ENCODE results near the gene BRIX1. TPM values are rescaled to one million over a fixed set of nuclear protein-coding genes. Genes with fewer than 3 reads are reported as not detected.

Gene BRIX1
- total RNA-seq, 2 experiments from 2014 or later, result 65.3 to 75.6 TPM

GRCh38 chr5:34870382-34870781 is 45.1 kb upstream of the BRIX1 start:
- Histone ChIP-seq H3K9me2 (ENCODE audit: insufficient read depth, low read length) (no peaks in the 10 kb centered on the region), H2AFZ (ENCODE audit: low read length) (no peak overlapping the region), H3K4me1 (ENCODE audit: insufficient read depth, low read length, poor library complexity, severe bottlenecking) (no peaks in the 10 kb centered on the region), H3K9me3 (ENCODE audit: low read length) (no peaks in the 10 kb centered on the region), H3K36me3 (ENCODE audit: insufficient read depth, low read length) (no peaks in the 10 kb centered on the region), H3K4me3 (ENCODE audit: low read depth, low read length, poor library complexity, severe bottlenecking) (no peak overlapping the region), H3K79me2 (ENCODE audit: insufficient read depth, low read depth, low read length) (no peaks in the 10 kb centered on the region), H3K27ac (ENCODE audit: low read depth, low read length, poor library complexity, severe bottlenecking) (no peak overlapping the region), H3K4me2 (ENCODE audit: low read length) (no peak overlapping the region), H4K20me1 (ENCODE audit: insufficient read depth, low read length) (no peaks in the 10 kb centered on the region)
- ChIA-PET CTCF (ENCODE audit: unreplicated experiment) (no interaction called here), POLR2A (no interaction called here)
- no TSS peak for BruUV-seq (replicated peaks)
- DNase-seq (ENCODE audit: low spot score), result no peak
- intact Hi-C loops (cut with micrococcal nuclease; ENCODE audit: unreplicated experiment), result no loop called here
- no peak for TF ChIP-seq EZH2phosphoT487 (IDR thresholded peaks at IDR 0.05; ENCODE audit: borderline replicate concordance, low read depth, low read length)
- TF ChIP-seq CTCF (conservative IDR thresholded peaks at IDR 0.05; ENCODE audit: low read length), result no peak

- no peak for TF ChIP-seq EZH2phosphoT487 (IDR thresholded peaks at IDR 0.05; ENCODE audit: borderline replicate concordance, low read depth, low read length)
- TF ChIP-seq CTCF (conservative IDR thresholded peaks at IDR 0.05; ENCODE audit: low read length), result no peak
- Histone ChIP-seq H2AFZ (ENCODE audit: low read length) (no peak overlapping the region), H3K27ac (ENCODE audit: low read depth, low read length, poor library complexity, severe bottlenecking) (no peak overlapping the region), H3K4me2 (ENCODE audit: low read length) (no peak overlapping the region), H3K4me1 (ENCODE audit: insufficient read depth, low read length, poor library complexity, severe bottlenecking) (no peaks in the 10 kb centered on the region), H3K4me3 (ENCODE audit: low read depth, low read length, poor library complexity, severe bottlenecking) (no peak overlapping the region), H3K9me3 (ENCODE audit: low read length) (no peaks in the 10 kb centered on the region), H3K79me2 (ENCODE audit: insufficient read depth, low read depth, low read length) (no peaks in the 10 kb centered on the region), H4K20me1 (ENCODE audit: insufficient read depth, low read length) (no peaks in the 10 kb centered on the region), H3K9me2 (ENCODE audit: insufficient read depth, low read length) (no peaks in the 10 kb centered on the region), H3K36me3 (ENCODE audit: insufficient read depth, low read length) (no peaks in the 10 kb centered on the region)
- ChIA-PET POLR2A (interaction anchor here (1.0 kb wide), 1 partner anchor 17 kb away, joined by 3 read pairs; no protein-coding TSS in a partner anchor), CTCF (ENCODE audit: unreplicated experiment) (no interaction called here)
- no peak for DNase-seq (ENCODE audit: low spot score)
- intact Hi-C loops (cut with micrococcal nuclease; ENCODE audit: unreplicated experiment), result no loop called here
- BruUV-seq (replicated peaks), result no TSS peak
These were observed 39.2 kb upstream of the BRIX1 start for GRCh38 chr5:34876275-34876674.

- Histone ChIP-seq H3K27ac (ENCODE audit: low read depth, low read length, poor library complexity, severe bottlenecking) (no peak overlapping the region), H3K36me3 (ENCODE audit: insufficient read depth, low read length) (no peaks in the 10 kb centered on the region), H3K79me2 (ENCODE audit: insufficient read depth, low read depth, low read length) (no peaks in the 10 kb centered on the region), H4K20me1 (ENCODE audit: insufficient read depth, low read length) (no peaks in the 10 kb centered on the region), H3K4me2 (ENCODE audit: low read length) (no peak overlapping the region), H3K4me1 (ENCODE audit: insufficient read depth, low read length, poor library complexity, severe bottlenecking) (no peaks in the 10 kb centered on the region), H2AFZ (ENCODE audit: low read length) (no peak overlapping the region), H3K9me3 (ENCODE audit: low read length) (no peaks in the 10 kb centered on the region), H3K9me2 (ENCODE audit: insufficient read depth, low read length) (no peaks in the 10 kb centered on the region), H3K4me3 (ENCODE audit: low read depth, low read length, poor library complexity, severe bottlenecking) (no peak overlapping the region)
- TF ChIP-seq EZH2phosphoT487 (IDR thresholded peaks at IDR 0.05; ENCODE audit: borderline replicate concordance, low read depth, low read length) (no peak), CTCF (conservative IDR thresholded peaks at IDR 0.05; ENCODE audit: low read length) (no peak)
- no TSS peak for BruUV-seq (replicated peaks)
- CTCF ChIA-PET (ENCODE audit: unreplicated experiment), result interaction anchor here (0.8 kb wide), 1 partner anchor 13 kb away, joined by 3 read pairs; no protein-coding TSS in a partner anchor
- POLR2A ChIA-PET, result no interaction called here
- intact Hi-C loops (cut with micrococcal nuclease; ENCODE audit: unreplicated experiment), result no loop called here
- DNase-seq (ENCODE audit: low spot score), result no peak
These were observed 34.3 kb upstream of the BRIX1 start for GRCh38 chr5:34881246-34881645.
